HG03060 (cell line): ENCODE measurements around the gene HNRNPC.
"Not testable (repeated sequence)": the region's sequence is repeated elsewhere in the genome, so short reads cannot be mapped to it uniquely, and the experiment has no call there.

Experiments used
- ATAC-seq: cut with Tn5 transposase; IDR thresholded peaks from one replicate; pipeline ENCODE4 v1.9.1; 2021; ENCODE audit warnings: low read depth, moderate number of reproducible peaks; ENCODE audit not compliant: unreplicated experiment

Gene HNRNPC

GRCh38 chr14:21199611-21200560 lies 69.4 kb downstream of the HNRNPC start:
- ATAC-seq: no peak

GRCh38 chr14:21197418-21198205 lies 71.6 kb downstream of the HNRNPC start:
- no peak for ATAC-seq

GRCh38 chr14:21194597-21194996 lies 74.6 kb downstream of the HNRNPC start:
- ATAC-seq: no peak

DNA sequence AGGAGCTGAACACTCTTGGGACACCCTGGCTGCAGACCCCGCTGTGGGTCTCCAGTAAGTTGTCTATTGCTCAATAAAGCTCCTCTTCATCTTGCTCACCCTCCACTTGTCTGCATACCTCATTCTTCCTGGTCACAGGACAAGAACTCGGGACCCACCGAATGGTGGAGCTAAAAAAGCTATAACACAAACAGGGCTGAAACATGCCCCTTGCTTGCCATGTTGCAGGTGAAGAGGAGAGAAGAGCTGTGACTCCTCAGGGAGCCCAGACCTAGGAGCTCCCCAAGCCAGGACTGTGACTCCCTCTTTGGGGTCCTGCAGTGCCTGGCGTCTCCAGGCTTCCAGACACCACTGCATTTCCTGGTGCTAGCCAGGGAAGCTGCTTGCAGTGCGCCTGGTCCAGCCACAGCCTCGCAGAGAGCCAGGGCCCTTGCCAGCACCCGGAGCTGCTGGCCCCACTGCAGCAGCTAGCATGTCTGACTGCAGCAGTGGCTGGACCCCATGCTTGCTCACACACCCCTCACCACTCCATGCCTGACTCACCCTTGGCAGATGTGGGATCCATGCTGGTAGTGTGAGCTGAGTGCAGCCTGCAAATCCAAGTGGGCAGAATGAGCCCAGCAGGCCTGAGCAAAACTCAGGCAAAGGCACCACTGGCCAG lies 76.2 kb downstream of the HNRNPC start:
- ATAC-seq: no peak

GRCh38 chr14:21192447-21192822 lies 76.8 kb downstream of the HNRNPC start:
- no peak for ATAC-seq

DNA sequence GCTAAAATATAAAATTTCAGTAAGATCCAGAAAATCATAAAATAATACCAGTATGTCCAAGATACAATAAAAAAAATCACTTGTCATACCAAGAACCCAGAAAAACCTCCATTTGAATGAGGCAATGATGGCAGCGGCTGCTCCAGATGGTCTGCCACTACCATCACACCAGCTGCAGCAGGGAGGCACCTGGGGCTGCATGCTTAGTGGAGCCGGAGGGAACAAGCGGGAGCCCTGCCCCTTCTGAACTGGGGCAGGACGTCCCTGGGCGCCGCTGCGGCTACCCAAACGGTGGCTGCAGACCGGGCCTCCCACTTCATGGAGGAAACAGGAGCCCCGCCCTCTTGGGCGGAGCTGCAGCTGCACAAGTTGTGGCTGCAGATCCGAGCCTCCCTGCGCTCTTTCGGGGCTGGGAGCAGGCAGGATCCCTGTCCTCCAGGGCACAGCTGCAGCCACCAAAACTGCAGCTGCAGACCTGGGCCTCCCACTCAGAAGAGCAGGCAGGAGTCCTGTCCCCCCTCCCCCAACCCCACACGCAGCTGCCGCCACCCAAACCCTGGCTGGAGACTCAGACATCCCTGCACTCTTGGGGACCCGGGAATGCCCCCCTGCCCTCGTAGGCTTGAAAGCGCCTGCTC lies 77.3 kb downstream of the HNRNPC start:
- ATAC-seq: no peak

- ATAC-seq: no peak
These were observed 77.9 kb downstream of the HNRNPC start for GRCh38 chr14:21191261-21191808.

- ATAC-seq: no peak
These were observed 83.8 kb downstream of the HNRNPC start for GRCh38 chr14:21185491-21185890.

DNA sequence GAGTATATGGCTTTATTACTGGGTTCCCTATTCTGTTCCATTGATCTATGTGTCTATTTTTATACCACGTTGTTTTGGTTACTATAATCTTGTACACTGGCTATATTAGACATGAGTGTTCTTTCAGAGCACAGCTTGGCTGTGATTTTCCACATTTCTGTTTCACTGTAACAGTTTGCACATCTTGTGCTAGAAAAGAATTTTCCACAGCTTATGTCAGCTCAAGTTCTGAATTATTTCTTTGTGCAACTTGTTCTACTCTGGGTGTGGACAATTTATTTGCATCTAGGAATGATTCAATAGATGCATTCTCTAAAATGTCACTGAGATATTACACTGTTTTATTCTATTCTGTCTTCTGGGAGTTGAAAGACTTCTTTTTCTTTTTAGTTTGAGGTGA lies 85.0 kb downstream of the HNRNPC start:
- no peak for ATAC-seq

DNA sequence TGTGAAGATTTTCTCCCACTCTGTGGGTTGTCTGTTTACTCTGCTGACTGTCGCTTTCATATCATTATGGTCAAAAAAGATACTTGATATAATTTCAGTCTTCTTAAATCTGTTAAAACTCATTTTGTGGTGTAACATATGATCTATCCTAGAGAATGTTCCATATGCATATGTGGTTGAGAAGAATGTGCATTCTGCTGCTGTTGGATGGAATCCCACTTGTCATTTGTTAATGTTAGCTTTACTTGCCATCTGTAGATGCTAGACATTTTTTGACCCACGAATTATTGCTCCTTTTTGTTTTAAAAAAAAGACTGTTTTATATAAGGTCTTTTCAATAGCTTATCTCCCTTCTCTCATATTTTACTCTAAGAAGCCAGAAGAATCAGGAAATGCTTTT lies 87.1 kb downstream of the HNRNPC start:
- no peak for ATAC-seq

GRCh38 chr14:21171128-21171527 lies 98.1 kb downstream of the HNRNPC start:
- ATAC-seq: no peak

- ATAC-seq: no peak
These were observed 99.7 kb downstream of the HNRNPC start for GRCh38 chr14:21169573-21169972.

DNA sequence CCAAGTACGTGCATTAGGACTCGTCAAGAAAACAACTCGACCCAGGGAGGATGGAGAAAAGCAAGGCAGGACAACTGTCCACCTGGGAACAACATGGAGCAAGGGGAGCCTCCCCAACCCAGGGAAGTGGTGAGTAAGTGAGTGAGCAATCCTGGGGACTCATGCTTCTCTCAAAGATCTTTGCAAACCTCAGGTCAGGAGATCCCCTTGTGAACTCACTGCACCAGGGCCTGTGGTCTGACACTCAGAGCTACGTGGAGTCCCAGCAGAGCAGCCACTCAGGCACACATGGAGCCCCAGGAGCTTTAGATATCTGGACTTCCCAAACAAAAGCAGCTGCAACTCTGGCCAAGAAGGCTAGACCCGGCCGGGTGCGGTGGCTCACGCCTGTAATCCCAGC lies 101.2 kb downstream of the HNRNPC start:
- no peak for ATAC-seq

DNA sequence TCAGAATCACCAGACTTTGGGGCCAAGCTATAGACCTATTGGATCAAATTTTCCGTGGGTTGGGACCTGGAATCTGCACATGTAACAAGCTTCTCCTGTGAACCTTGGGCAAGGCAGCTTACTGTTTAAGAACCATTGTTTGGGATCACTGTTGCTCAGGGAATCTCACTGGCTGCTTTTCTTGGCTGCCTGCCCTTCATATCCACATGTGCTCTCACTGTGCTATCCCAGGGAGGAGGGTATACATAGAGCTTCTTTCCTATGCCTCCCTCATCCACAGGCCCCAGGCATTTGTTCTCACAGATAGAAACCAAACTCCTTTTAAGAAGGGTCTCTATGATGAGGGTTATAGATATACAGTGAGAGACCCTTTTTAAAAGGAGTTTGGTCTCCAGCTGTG lies 103.6 kb downstream of the HNRNPC start:
- not testable (repeated sequence) for ATAC-seq

GRCh38 chr14:21165002-21165605 lies 104.1 kb downstream of the HNRNPC start:
- not testable (repeated sequence) for ATAC-seq

DNA sequence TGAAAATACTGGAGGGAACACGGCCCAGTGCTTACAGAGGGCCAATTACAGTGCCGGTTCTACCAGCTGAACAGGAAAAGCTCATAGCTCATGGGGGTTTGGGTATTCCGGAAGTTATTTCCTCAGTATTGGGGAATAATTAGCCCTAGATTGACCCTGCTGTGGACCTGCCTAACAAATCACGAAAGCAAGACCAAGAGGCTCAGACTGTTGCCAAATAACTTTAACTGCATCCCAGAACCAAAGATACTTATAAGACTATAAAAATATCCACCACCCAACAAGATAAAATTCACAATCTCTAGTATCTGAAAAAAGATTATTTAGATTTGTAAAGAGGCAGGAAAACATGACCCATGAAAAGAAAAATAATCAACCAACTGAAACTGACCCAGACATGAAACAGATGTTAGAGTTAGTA lies 105.4 kb downstream of the HNRNPC start:
- ATAC-seq: no peak

DNA sequence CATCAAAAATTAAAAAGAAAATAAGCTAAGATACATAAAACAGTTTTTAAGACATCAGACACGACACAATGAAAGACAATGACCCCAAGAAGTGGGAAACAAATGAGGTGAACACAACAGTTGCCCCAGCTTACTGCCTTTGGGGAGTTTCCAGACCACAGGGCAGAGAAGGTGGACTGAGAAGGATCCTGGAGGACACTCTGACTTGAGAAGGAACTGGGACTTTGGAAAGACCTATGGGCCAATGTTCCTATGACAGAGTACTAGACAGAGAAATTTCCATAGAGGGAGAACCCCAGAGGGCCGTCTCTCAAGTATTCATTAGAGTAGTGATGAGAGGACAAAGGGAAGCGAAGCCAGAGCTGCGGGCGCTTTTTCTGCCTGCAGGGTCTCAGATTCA lies 107.2 kb downstream of the HNRNPC start:
- no peak for ATAC-seq

DNA sequence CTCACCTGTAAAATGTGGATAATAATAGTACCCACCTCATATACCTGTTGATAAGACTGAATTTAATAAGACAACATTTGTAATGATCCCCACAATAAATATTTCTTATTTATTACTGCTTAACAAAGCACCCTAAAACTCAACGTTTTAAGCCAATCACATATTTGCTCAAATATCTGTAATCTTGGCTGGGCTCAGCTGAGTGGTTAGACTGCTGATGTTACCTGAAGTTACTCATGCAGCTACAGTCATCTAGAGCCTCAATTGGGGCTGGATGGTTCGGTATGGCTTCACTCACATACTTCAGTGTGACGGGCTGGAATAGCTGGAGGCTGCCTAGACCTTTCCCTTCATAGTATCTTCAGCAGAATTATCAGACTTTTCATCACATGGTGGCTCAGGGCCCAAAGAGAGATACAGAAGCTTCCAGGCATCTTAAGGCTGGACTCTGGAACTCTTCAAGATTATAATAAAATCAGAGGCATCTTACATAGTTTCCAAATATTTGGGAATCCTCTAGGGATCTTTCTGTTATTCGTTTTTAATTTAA lies 109.1 kb downstream of the HNRNPC start:
- no peak for ATAC-seq
